Measurements from ENCODE around the gene APOE.
A peak's percentile ranks its signal among the peaks of the same experiment; 100 is the strongest.
"Not testable (repeated sequence)": the region's sequence is repeated elsewhere in the genome, so short reads cannot be mapped to it uniquely, and the experiment has no call there.

APOE gene

GRCh38 chr19:44884566-44884965 is 21.0 kb upstream of the APOE start:
- H3K4me3 ChIP-seq (replicated peaks; ENCODE audit: low read depth, low read length) = no peak overlapping the region
- no peak for TF ChIP-seq CTCF (IDR thresholded peaks at IDR 0.05; ENCODE audit: low read depth, low read length, missing control alignments)
- DNase-seq (ENCODE audit: extremely low read depth, low read depth) = no peak

- TF ChIP-seq CTCF (IDR thresholded peaks at IDR 0.05; ENCODE audit: low read depth, low read length, missing control alignments) = no peak
- DNase-seq (ENCODE audit: extremely low read depth, low read depth) = no peak
Measured at GRCh38 chr19:44886141-44886540, 19.5 kb upstream of the APOE start.

GRCh38 chr19:44887648-44888047 is 17.9 kb upstream of the APOE start:
- TF ChIP-seq CTCF (IDR thresholded peaks at IDR 0.05; ENCODE audit: low read depth, low read length, missing control alignments) = no peak
- no peak for DNase-seq (ENCODE audit: extremely low read depth, low read depth)
- no peak overlapping the region for H3K4me3 ChIP-seq (replicated peaks; ENCODE audit: low read depth, low read length)

More at GRCh38 chr19:44886141-44886540, 19.5 kb upstream of the APOE start:
- no peak overlapping the region for H3K4me3 ChIP-seq (replicated peaks; ENCODE audit: low read depth, low read length)

GRCh38 chr19:44888335-44888734 is 17.3 kb upstream of the APOE start:
- not testable (repeated sequence) for H3K4me3 ChIP-seq (replicated peaks; ENCODE audit: low read depth, low read length); DNase-seq (ENCODE audit: extremely low read depth, low read depth)

GRCh38 chr19:44889830-44890365 is 15.7 kb upstream of the APOE start:
- TF ChIP-seq CTCF (IDR thresholded peaks at IDR 0.05; ENCODE audit: low read depth, low read length, missing control alignments) = no peak
- H3K4me3 ChIP-seq (replicated peaks; ENCODE audit: low read depth, low read length) = peak overlapping the region; percentile 43
- no peak for DNase-seq (ENCODE audit: extremely low read depth, low read depth)

GRCh38 chr19:44890366-44891015 is 15.1 kb upstream of the APOE start:
- peak overlapping the region; percentile 43 for H3K4me3 ChIP-seq (replicated peaks; ENCODE audit: low read depth, low read length)
- peak; percentile 100 for DNase-seq (ENCODE audit: extremely low read depth, low read depth)
- TF ChIP-seq CTCF (IDR thresholded peaks at IDR 0.05; ENCODE audit: low read depth, low read length, missing control alignments) = no peak

- peak within 1 kb of the TSS; percentile 99 for H3K4me3 ChIP-seq (replicated peaks; ENCODE audit: low read depth, low read length)
- peak; percentile 99 for DNase-seq (ENCODE audit: extremely low read depth, low read depth)
- no peak for TF ChIP-seq CTCF (IDR thresholded peaks at IDR 0.05; ENCODE audit: low read depth, low read length, missing control alignments)
Measured at GRCh38 chr19:44891016-44891882, 14.3 kb upstream of the APOE start, which contains the start of gene TOMM40. Gene TOMM40 (plus strand): TSS chr19:44891254. CDS start chr19:44891416, 162 bp downstream.

Measured in HFF-Myc (cell line).